GM12878 (cell line): ENCODE data around the gene OTUB1. TPM values are rescaled to one million over a fixed set of nuclear protein-coding genes. Genes with fewer than 3 reads are reported as not detected.
A peak's percentile ranks its signal among the peaks of the same experiment; 100 is the strongest.

ENCODE experiments used
- ATAC-seq: fragments of 200-7000 bp; cut with Tn5 transposase; 3 replicates; pipeline ENCODE4 v1.9.1; 2020; ENCODE audit warnings: mild to moderate bottlenecking, moderate library complexity
- BruUV-seq: library from RNA; stranded (reverse); fragments of 400-500 nt; replicated peaks from 2 replicates; lab custom pipeline; 2021; lab: Mats Ljungman, UMichigan
- CTCF ChIA-PET: fragments of 300-600 bp; sonication (Branson Sonifier 250); formaldehyde crosslinking; extraction: SDS; loops from one replicate; lab custom pipeline; 2021; ENCODE audit warnings: inconsistent platforms; lab: Yijun Ruan, JAX
- POLR2A ChIA-PET: fragments of 350-600 bp; formaldehyde crosslinking; extraction: SDS; loops from one replicate; lab custom pipeline; 2021; ENCODE audit warnings: inconsistent platforms; lab: Charles Lee
- RAD21 ChIA-PET: fragments of 300-600 bp; sonication (Branson Sonifier 250); formaldehyde crosslinking; loops from one replicate; lab custom pipeline; 2023; ENCODE audit warnings: antibody characterized with exemption; ENCODE audit not compliant: unreplicated experiment; lab: Charles Lee
- SMC1A ChIA-PET: fragments of 300-600 bp; sonication (Branson Sonifier 250); formaldehyde crosslinking; loops from one replicate; lab custom pipeline; 2023; ENCODE audit not compliant: unreplicated experiment, uncharacterized antibody; lab: Charles Lee
- DNase-seq: peaks from one replicate; pipeline ENCODE4 v3.0.0-alpha.2; 2011; ENCODE audit warnings: low read depth, low spot score
- FAIRE-seq: peaks from 3 replicates; lab custom pipeline; 2011; peaks lifted over from hg19 to GRCh38; lab: Jason Lieb, UNC
- H2AFZ ChIP-seq: 2 replicates; pipeline ENCODE4 v1.6.0; 2011; ENCODE audit warnings: low read depth, low read length, control low read depth; ENCODE audit not compliant: control insufficient read depth
- H3K27ac ChIP-seq: 2 replicates; pipeline ENCODE4 v1.5.1; 2011; ENCODE audit warnings: control low read depth; ENCODE audit not compliant: control insufficient read depth, insufficient read depth
- H3K27me3 ChIP-seq, 2 experiments: replicated peaks in 1 of 2; 2 replicates each; pipeline versions ENCODE4 v1.6.0 to v1.6.1; 2011; ENCODE audit warnings: low read length in 1 of 2; ENCODE audit not compliant: control insufficient read depth in 2 of 2, insufficient read depth in 2 of 2
- H3K36me3 ChIP-seq, 2 experiments: 2 replicates each; pipeline ENCODE4 v1.5.1; 2011; ENCODE audit warnings: low read length in 1 of 2; ENCODE audit not compliant: control insufficient read depth in 2 of 2, insufficient read depth in 2 of 2
- H3K4me1 ChIP-seq: 2 replicates; pipeline ENCODE4 v1.6.1; 2011; ENCODE audit warnings: mild to moderate bottlenecking, low read length, moderate library complexity, mixed read lengths; ENCODE audit not compliant: control insufficient read depth, insufficient read depth
- H3K4me2 ChIP-seq: 2 replicates; pipeline ENCODE4 v1.6.0; 2011; ENCODE audit warnings: control low read depth; ENCODE audit not compliant: control insufficient read depth, insufficient read depth
- H3K4me3 ChIP-seq: fragments of 200-600 bp; sonication (generic); 2 replicates; pipeline ENCODE4 v1.5.1; 2016
- H3K79me2 ChIP-seq: 2 replicates; pipeline ENCODE4 v1.6.0; 2011; ENCODE audit warnings: low read length; ENCODE audit not compliant: control insufficient read depth, insufficient read depth
- H3K9ac ChIP-seq: 2 replicates; pipeline ENCODE4 v1.8.0; 2011; ENCODE audit warnings: low read length, control low read depth, mixed read lengths; ENCODE audit not compliant: control insufficient read depth, insufficient read depth
- H3K9me3 ChIP-seq: replicated peaks from 3 replicates; pipeline ENCODE4 v1.5.1; 2011; ENCODE audit warnings: mild to moderate bottlenecking, low read length; ENCODE audit not compliant: control insufficient read depth, insufficient read depth
- H4K20me1 ChIP-seq: 2 replicates; pipeline ENCODE4 v1.6.0; 2011; ENCODE audit not compliant: control insufficient read depth, insufficient read depth
- GATAD2B ChIP-seq: fragments of 450-650 bp; conservative IDR thresholded peaks from 2 replicates; pipeline ENCODE4 v1.6.1; 2017; ENCODE audit warnings: low read depth, mild to moderate bottlenecking, moderate library complexity
- POLR2A ChIP-seq: IDR thresholded peaks from 2 replicates; pipeline ENCODE4 v1.6.1; 2011; ENCODE audit warnings: low read depth, mild to moderate bottlenecking, low read length
- WGBS: methylation state at CpG from one replicate; pipeline ENCODE4 v1.1.6; 2016; ENCODE audit warnings: low lambda C conversion rate; ENCODE audit not compliant: insufficient replicate concordance, insufficient coverage; ENCODE audit errors: missing lambda C conversion rate; 5-methylcytosine and 5-hydroxymethylcytosine counted together
- in situ Hi-C: fragments of 300-500 bp; cut with MboI; formaldehyde crosslinking; loops from 9 replicates; pipeline ENCODE4 v1.14.3; 2018; ENCODE audit warnings: mixed read lengths
- intact Hi-C: fragments of 100-400 bp; cut with micrococcal nuclease; formaldehyde crosslinking; loops from one replicate; pipeline ENCODE4 v1.14.2; 2022; ENCODE audit not compliant: unreplicated experiment
- polyA plus RNA-seq, 11 experiments: library from polyadenylated mRNA; depleted of rRNA in 4 of 11; unstranded in 6 of 11; stranded (reverse) in 5 of 11; fragments of >200 nt; fragmentation: Nextera tagmentation in 4 of 11; fragmentation: Illumina TruSeq in 1 of 11; extraction: Ambion mirVana in 4 of 11; extraction: Trizol in 1 of 11; gene quantifications; 1 replicate in 1 of 11; 2 replicates in 10 of 11; pipeline versions ENCODE4 v1.2.1 to v1.2.3, GENCODE V29; 2011 to 2016; ENCODE audit warnings: inconsistent platforms in 2 of 11, missing spikeins in 2 of 11, low read depth in 1 of 11
- total RNA-seq, 4 experiments: library from RNA; depleted of rRNA in 3 of 4; stranded (reverse); fragments of >200 nt in 3 of 4; fragmentation: Illumina TruSeq in 1 of 4; extraction: Trizol in 1 of 4; gene quantifications; 2 replicates each; pipeline versions ENCODE4 v1.2.1 to v1.2.3, GENCODE V29; 2013 to 2021
- TF ChIP-seq, protein P1 (sequence below): IDR thresholded peaks from 2 replicates; pipeline ENCODE4 v1.6.1; 2012; ENCODE audit warnings: mild to moderate bottlenecking, low read depth, low read length

The OTUB1 gene
- total and polyA plus RNA-seq, 10 of the 15 experiments (the other 5 are each of a cell fraction or from before 2014, with no cell fraction given): 49.6 to 225 (median 131) TPM

DNA sequence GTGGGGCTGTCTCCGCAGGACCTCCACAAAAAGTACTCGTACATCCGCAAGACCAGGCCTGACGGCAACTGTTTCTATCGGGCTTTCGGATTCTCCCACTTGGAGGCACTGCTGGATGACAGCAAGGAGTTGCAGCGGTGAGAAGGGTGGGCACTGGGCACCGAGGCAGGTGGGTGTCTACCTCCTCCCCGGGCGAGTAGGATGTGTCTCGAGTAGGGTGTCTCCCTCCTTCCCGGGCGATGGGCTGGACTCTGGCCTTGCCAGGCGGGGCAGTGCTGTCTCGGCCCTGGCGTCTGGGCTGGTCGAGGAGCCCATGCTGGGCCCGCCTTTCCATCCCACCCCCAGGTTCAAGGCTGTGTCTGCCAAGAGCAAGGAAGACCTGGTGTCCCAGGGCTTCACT lies 10.3 kb downstream of the OTUB1 start:
- H3K9ac ChIP-seq: no peak overlapping the region
- BruUV-seq: no TSS peak

DNA sequence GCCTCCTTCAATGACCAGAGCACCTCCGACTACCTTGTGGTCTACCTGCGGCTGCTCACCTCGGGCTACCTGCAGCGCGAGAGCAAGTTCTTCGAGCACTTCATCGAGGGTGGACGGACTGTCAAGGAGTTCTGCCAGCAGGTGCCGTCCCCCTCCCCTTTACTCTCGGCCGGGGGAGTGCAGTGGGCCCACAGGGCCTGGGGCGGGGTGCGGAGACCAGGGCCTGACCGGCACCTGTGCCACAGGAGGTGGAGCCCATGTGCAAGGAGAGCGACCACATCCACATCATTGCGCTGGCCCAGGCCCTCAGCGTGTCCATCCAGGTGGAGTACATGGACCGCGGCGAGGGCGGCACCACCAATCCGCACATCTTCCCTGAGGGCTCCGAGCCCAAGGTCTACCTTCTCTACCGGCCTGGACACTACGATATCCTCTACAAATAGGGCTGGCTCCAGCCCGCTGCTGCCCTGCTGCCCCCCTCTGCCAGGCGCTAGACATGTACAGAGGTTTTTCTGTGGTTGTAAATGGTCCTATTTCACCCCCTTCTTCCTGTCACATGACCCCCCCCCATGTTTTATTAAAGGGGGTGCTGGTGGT lies 11.0 kb downstream of the OTUB1 start:
- H3K36me3 ChIP-seq: peaks cover 2 to 26% of the 10 kb centered on the region in 2 experiments; a peak in 3 of 4 replicates
- WGBS: 91% methylated on average over 24 of the region's 27 CpGs
- no peaks in the 10 kb centered on the region for H3K9me3 ChIP-seq
- RAD21 ChIA-PET: no interaction called here
- no peak overlapping the region for H3K9ac ChIP-seq
- H3K27ac ChIP-seq: no peak overlapping the region
- H3K4me1 ChIP-seq: no peaks in the 10 kb centered on the region; the same call in 1 of the 2 replicates
- no peak overlapping the region for H2AFZ ChIP-seq
- CTCF ChIA-PET: no interaction called here
- no peak overlapping the region for H3K4me3 ChIP-seq
- H3K27me3 ChIP-seq: no peaks in the 10 kb centered on the region
- H4K20me1 ChIP-seq: no peaks in the 10 kb centered on the region
- in situ Hi-C loops: no loop called here
- SMC1A ChIA-PET: no interaction called here
- no peak overlapping the region for H3K4me2 ChIP-seq
- BruUV-seq: no TSS peak
- no peak for FAIRE-seq
- TF ChIP-seq, protein P1, sequence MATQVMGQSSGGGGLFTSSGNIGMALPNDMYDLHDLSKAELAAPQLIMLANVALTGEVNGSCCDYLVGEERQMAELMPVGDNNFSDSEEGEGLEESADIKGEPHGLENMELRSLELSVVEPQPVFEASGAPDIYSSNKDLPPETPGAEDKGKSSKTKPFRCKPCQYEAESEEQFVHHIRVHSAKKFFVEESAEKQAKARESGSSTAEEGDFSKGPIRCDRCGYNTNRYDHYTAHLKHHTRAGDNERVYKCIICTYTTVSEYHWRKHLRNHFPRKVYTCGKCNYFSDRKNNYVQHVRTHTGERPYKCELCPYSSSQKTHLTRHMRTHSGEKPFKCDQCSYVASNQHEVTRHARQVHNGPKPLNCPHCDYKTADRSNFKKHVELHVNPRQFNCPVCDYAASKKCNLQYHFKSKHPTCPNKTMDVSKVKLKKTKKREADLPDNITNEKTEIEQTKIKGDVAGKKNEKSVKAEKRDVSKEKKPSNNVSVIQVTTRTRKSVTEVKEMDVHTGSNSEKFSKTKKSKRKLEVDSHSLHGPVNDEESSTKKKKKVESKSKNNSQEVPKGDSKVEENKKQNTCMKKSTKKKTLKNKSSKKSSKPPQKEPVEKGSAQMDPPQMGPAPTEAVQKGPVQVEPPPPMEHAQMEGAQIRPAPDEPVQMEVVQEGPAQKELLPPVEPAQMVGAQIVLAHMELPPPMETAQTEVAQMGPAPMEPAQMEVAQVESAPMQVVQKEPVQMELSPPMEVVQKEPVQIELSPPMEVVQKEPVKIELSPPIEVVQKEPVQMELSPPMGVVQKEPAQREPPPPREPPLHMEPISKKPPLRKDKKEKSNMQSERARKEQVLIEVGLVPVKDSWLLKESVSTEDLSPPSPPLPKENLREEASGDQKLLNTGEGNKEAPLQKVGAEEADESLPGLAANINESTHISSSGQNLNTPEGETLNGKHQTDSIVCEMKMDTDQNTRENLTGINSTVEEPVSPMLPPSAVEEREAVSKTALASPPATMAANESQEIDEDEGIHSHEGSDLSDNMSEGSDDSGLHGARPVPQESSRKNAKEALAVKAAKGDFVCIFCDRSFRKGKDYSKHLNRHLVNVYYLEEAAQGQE: no peak
- TF ChIP-seq, all 136 proteins: peak for 0
- no peaks in the 10 kb centered on the region for H3K79me2 ChIP-seq
- intact Hi-C loops: no loop called here
- POLR2A ChIA-PET: no interaction called here
- no peak for DNase-seq
- ATAC-seq: no peak

More for the DNA sequence above, 10.3 kb downstream of the OTUB1 start:
- no peaks in the 10 kb centered on the region; the same call in 1 of the 2 replicates for H3K4me1 ChIP-seq
- H3K27me3 ChIP-seq: no peaks in the 10 kb centered on the region
- CTCF ChIA-PET: no interaction called here
- SMC1A ChIA-PET: no interaction called here
- no peak overlapping the region for H3K4me2 ChIP-seq
- H4K20me1 ChIP-seq: no peaks in the 10 kb centered on the region
- TF ChIP-seq GATAD2B (no peak), POLR2A (0 out of 2 replicates have a peak, but pooled peaks have one; percentile 8)
- intact Hi-C loops: no loop called here
- peaks cover 4 to 26% of the 10 kb centered on the region in 2 experiments; a peak in 3 of 4 replicates for H3K36me3 ChIP-seq
- H2AFZ ChIP-seq: no peak overlapping the region
- POLR2A ChIA-PET: no interaction called here
- WGBS: 99% methylated on average over 15 of the region's 18 CpGs
- no peak overlapping the region for H3K4me3 ChIP-seq
- H3K9me3 ChIP-seq: no peaks in the 10 kb centered on the region
- no peak overlapping the region for H3K27ac ChIP-seq
- in situ Hi-C loops: no loop called here
- ATAC-seq (no peak), FAIRE-seq (no peak), DNase-seq (no peak)
- RAD21 ChIA-PET: no interaction called here
- H3K79me2 ChIP-seq: no peaks in the 10 kb centered on the region; the same call in 1 of the 2 replicates
